ENCODE data around the gene MUC20. TPM values are rescaled to one million over a fixed set of nuclear protein-coding genes. Genes with fewer than 3 reads are reported as not detected.
A peak's percentile ranks its signal among the peaks of the same experiment; 100 is the strongest.
"Not testable (repeated sequence)": the region's sequence is repeated elsewhere in the genome, so short reads cannot be mapped to it uniquely, and the experiment has no call there.

Gene MUC20, protein sequence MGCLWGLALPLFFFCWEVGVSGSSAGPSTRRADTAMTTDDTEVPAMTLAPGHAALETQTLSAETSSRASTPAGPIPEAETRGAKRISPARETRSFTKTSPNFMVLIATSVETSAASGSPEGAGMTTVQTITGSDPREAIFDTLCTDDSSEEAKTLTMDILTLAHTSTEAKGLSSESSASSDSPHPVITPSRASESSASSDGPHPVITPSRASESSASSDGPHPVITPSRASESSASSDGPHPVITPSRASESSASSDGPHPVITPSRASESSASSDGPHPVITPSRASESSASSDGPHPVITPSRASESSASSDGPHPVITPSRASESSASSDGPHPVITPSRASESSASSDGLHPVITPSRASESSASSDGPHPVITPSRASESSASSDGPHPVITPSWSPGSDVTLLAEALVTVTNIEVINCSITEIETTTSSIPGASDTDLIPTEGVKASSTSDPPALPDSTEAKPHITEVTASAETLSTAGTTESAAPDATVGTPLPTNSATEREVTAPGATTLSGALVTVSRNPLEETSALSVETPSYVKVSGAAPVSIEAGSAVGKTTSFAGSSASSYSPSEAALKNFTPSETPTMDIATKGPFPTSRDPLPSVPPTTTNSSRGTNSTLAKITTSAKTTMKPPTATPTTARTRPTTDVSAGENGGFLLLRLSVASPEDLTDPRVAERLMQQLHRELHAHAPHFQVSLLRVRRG
- polyA plus RNA-seq (2013, experiment 1 of 2; ENCODE audit: insufficient read length), result 0.18 TPM
- polyA plus RNA-seq (2013, experiment 2 of 2; ENCODE audit: insufficient read length), result 0.29 TPM

DNA sequence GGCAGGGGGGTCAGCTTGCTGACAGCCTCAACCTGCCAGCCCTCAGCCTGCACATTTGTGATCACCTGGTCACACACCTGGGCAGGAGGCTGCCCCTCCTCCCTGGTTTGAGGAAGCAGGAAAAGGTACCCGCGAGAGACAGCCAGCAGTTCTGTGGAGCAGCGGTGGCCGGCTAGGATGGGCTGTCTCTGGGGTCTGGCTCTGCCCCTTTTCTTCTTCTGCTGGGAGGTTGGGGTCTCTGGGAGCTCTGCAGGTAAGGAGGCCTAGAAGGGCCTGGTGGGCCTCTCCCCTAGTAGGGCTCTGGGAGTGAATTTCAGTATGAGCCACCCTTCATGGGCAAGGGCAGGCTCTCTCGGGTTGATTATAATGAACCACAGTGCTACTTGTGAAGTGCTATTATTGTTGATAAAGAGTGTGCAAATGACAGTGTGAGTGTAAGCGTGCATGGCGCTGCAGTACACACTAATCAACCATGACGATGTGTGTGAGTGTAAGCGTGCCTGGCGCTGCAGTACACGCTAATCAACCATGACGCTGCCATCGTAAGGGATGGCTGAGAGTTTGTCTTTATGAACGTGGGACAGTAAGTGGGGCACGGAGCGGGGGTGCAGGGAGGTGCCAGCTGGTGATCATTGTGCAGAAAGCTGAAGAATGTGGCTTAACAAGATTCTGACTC is at the start of gene MUC20:
MUC20 (plus strand) TSS at position 148 of the 676 bp plus-strand sequence; CDS start at position 178, 30 bp downstream.
- not testable (repeated sequence) for DNase-seq

GRCh38 chr3:195671283-195671682 is 49.5 kb upstream of the MUC20 start:
- DNase-seq, result not testable (repeated sequence)

- not testable (repeated sequence) for DNase-seq
Observed at GRCh38 chr3:195673711-195674110, 47.1 kb upstream of the MUC20 start.

DNA sequence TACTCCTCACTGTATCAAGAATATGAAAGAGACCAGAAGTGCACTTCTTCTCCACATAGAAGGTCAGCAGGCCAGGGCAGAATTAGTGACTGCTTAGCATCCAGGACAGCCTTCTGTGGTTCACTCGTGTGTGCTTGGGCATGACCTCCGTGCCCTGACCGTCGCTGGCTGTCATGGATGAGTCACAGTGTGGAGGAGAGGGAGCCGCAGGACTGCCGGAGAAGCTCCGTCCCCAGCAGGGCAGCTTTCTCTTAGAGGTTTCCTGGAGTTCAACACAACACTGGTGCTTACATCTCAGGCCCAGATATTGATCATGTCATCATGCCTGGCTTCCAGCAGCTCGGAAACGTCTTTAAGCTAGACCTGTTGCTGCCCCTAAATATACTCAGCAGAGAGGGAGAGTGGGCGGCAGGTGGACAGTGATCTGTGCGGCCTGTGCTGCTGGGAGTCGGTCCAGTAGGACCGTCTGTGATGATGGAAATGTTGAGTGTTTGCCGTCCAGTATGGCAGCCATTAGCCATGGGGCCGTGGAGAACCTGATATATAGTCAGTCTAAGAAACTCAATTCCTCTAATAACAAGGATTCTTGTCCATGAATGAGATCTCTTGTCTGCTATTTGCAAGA is 42.3 kb upstream of the MUC20 start:
- not testable (repeated sequence) for DNase-seq

DNA sequence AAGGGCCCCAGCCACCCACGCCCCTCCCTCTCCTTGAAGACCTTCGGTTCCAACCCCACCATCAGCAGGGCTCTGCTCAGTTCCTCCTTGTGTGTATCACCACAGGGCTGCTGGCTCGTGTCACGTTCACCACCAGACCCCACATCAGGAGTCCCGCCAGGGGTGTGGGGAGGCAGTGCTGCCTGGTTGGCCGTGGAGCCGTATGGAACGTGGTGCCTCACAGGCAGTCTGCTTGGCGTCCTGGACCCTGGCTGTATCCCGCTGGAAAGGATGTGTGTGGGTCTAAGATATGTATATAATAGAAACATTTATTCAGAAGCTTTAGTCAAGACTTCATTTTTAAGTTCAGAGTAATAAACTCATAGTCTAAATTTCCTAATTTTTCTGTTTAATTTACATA is 40.1 kb upstream of the MUC20 start:
- not testable (repeated sequence) for DNase-seq

GRCh38 chr3:195681458-195682103 is 39.2 kb upstream of the MUC20 start:
- DNase-seq, result not testable (repeated sequence)

DNA sequence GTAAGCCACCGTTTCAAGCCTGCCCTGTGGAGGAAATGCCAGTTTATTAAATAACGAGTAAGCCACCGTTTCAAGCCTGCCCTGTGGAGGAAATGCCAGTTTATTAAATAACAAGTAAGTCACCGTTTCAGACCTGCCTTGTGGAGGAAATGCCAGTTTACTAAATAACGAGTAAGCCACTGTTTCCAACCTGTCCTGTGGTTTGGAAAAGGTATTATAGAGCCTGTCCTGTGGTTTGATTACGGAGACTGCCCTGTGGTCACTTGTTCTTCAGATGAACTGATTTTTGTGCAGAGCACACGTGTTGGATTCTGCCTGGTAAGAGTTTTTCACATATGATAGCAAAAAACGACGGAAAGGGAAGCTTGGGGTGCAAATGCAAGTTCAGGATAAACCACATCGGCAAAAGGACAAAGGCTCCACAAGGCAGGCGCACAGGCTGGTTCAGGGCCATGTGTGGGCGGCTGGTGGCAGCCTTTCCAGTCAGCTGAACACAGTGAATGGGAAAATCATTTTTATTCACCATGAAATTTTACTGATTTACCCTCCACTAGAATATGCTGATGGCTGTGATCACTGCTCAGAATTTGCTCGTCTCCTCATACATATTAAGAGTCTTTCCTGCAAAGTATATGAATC is 38.6 kb upstream of the MUC20 start:
- DNase-seq, result not testable (repeated sequence)

GRCh38 chr3:195683722-195684526 is 36.9 kb upstream of the MUC20 start:
- not testable (repeated sequence) for DNase-seq

- DNase-seq, result not testable (repeated sequence)
Observed at GRCh38 chr3:195684527-195685257, 36.1 kb upstream of the MUC20 start.

- DNase-seq, result not testable (repeated sequence)
Observed at GRCh38 chr3:195686537-195687208, 34.1 kb upstream of the MUC20 start.

GRCh38 chr3:195687209-195687760 is 33.5 kb upstream of the MUC20 start:
- peak; percentile 38 for DNase-seq

DNA sequence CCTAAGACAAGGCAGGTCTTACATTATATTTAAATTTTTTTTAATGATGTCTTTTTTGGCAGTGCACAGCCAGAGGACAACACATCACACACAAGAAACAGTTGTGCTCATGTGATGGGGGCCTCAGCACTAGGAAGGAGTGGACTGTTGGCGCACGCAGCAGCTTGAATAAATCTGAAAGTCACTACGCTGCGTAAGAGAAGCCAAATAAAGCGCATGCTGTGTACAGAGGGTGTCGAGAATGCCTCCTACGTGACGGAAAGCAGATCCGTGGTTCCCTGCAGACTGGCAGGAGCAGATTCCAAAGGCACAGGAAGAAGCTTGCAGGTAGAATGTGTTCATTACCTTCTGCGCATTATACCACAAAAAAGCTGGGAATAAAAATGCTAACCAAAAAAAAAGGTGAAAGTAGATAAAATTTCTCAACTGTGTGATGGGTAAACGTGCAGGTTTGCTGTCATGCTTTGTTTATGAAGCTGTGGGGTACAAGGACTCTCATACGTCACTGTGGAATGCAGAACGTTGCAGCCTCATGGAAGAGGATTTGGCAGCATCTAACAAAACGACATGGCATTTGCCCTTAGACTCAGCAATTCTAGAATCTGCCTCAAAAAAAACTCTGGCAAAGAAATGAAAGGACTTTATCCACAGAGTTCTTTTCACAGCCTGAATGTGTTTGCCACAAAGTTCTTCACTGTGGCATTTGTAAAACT is 32.2 kb upstream of the MUC20 start:
- not testable (repeated sequence) for DNase-seq

- DNase-seq, result not testable (repeated sequence)
Observed at GRCh38 chr3:195689184-195690070, 31.4 kb upstream of the MUC20 start.

- DNase-seq, result no peak
Observed at GRCh38 chr3:195690951-195691350, 29.8 kb upstream of the MUC20 start.

DNA sequence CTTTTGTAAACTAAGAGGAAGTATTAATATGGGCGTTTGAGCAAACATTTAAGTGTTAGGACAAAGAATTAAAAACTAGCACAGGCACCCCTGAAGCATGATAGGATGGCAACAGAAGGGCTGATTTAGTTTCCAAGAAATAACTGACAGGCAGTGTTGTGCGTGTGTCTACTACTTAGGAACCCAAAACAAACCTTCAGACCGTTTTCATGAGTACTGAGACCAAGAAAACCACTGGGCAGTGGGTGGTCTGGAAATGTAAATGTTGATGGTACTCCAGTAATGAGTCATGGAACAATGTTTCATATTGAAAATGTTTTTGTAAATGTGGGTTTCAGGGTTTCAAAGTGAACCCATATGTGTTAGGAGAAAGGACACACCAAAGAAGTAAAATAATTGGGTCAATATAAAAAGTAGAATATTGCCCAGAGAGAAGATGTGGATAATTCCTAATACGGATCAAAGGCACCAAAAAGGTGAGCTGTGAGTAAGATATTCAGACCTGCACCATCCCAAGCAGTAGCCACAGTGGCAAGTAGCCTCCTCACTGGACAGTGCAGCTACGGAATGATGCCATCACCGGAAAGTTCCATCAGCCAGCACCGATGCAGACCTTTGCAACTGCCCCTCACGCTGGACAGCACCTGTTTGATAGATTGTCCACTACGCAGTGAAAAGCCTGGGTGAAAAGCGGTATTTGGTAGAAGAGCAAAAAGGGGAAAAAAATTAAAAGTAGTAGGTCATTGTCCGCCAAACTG is 29.0 kb upstream of the MUC20 start:
- DNase-seq, result peak; percentile 50

DNA sequence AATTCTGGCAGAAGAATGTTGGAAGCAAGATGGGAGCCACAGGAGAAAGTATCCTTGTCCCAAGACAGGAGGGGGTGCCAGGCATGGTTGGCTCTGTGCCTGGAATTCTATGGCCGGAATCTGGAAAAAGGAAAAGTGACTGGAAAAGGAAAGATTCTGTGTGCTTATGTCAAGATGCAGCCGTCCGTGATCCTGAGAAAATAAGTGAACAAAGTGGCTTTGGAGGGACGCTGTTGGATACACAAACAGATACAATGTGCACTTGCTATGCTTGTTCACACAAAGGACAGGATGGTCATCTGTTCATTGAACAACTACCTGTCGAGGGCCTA is 28.5 kb upstream of the MUC20 start:
- no peak for DNase-seq

Data from fibroblast of skin of back (primary cell).